Hypothalamus (tissue), 51 donors: ENCODE results near the gene ACOT11.
"Not testable (repeated sequence)": the region's sequence is repeated elsewhere in the genome, so short reads cannot be mapped to it uniquely, and the experiment has no call there.

Experiments used
- DNase-seq, 51 donors: peaks; one replicate each; lab custom pipeline; 2025; lab: John Stamatoyannopoulos, UW

ACOT11 gene

GRCh38 chr1:54606990-54607325 is 58.9 kb downstream of the ACOT11 start:
- DNase-seq = no peak

- no peak for DNase-seq
Measured at GRCh38 chr1:54607821-54608565, 60.0 kb downstream of the ACOT11 start.

- no peak for DNase-seq
Measured at GRCh38 chr1:54608566-54609230, 60.7 kb downstream of the ACOT11 start.

GRCh38 chr1:54609301-54609921 is 61.4 kb downstream of the ACOT11 start:
- DNase-seq = peak in 36 of 51 donors; percentile 5 to 72 (median 33)

- no peak for DNase-seq
Measured at GRCh38 chr1:54610048-54610447, 62.0 kb downstream of the ACOT11 start.

- no peak for DNase-seq
Measured at GRCh38 chr1:54610601-54611580, 62.9 kb downstream of the ACOT11 start.

- DNase-seq = no peak
Measured at GRCh38 chr1:54611621-54612020, 63.6 kb downstream of the ACOT11 start.

GRCh38 chr1:54614024-54614423 is 66.0 kb downstream of the ACOT11 start:
- DNase-seq = no peak

GRCh38 chr1:54614563-54614962 is 66.5 kb downstream of the ACOT11 start:
- DNase-seq = no peak

- no peak for DNase-seq
Measured at GRCh38 chr1:54615531-54616279, 67.7 kb downstream of the ACOT11 start.

GRCh38 chr1:54619749-54620148 is 71.7 kb downstream of the ACOT11 start:
- DNase-seq = no peak

GRCh38 chr1:54623216-54624007 is 75.4 kb downstream of the ACOT11 start, which contains the start of gene FAM151A:
Gene FAM151A, minus strand, starts transcription at chr1:54623525. Its CDS starts 130 bp downstream, at chr1:54623395.
- DNase-seq = no peak

GRCh38 chr1:54624466-54625464 is 76.7 kb downstream of the ACOT11 start:
- DNase-seq = no peak

- DNase-seq = peak in 13 of 51 donors; percentile 2 to 44 (median 16)
Measured at GRCh38 chr1:54627196-54627595, 79.2 kb downstream of the ACOT11 start.

GRCh38 chr1:54635804-54636203 is 87.8 kb downstream of the ACOT11 start:
- DNase-seq = not testable (repeated sequence)

GRCh38 chr1:54636461-54637446 is 88.7 kb downstream of the ACOT11 start:
- not testable (repeated sequence) for DNase-seq
